NCI-H1930 (cell line): ENCODE measurements around the gene CMIP.

Source experiments
- DNase-seq, 2 experiments: peaks; one replicate each; lab custom pipeline; 2025; lab: John Stamatoyannopoulos, UW

The CMIP gene

GRCh38 chr16:81608523-81609209, 164.1 kb downstream of the CMIP start:
- DNase-seq = no peak

DNA sequence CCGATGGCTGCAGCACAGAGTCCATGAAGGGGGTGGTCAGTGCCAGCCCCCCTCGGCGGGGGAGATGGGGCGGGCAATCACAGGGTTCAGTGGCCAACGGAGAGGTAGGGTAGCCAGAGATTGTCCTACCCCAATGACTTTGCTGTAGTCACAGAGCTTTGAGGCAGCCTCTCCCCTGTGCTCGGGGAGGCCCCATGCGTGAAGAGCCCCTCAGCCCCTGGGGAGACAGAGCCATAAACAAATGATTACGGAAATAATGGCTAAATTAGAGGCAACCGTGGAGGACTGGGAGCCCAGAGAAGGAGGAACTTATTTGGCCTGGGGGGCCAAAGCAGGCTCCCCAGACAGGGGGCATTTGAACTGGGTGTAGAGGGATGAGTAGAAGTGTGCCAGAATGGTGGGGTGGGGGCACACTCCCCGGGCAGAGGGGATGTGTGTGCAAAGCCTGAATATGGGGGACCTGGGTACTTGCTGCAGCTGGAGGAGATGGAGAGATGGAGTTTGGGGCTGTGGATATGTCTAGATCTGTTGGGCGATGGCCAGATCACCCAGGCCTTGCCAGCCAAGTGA, 164.8 kb downstream of the CMIP start:
- no peak for DNase-seq

GRCh38 chr16:81610144-81610842, 165.7 kb downstream of the CMIP start:
- no peak for DNase-seq

GRCh38 chr16:81610936-81611335, 166.3 kb downstream of the CMIP start:
- DNase-seq = no peak

GRCh38 chr16:81611721-81612120, 167.1 kb downstream of the CMIP start:
- DNase-seq = no peak

DNA sequence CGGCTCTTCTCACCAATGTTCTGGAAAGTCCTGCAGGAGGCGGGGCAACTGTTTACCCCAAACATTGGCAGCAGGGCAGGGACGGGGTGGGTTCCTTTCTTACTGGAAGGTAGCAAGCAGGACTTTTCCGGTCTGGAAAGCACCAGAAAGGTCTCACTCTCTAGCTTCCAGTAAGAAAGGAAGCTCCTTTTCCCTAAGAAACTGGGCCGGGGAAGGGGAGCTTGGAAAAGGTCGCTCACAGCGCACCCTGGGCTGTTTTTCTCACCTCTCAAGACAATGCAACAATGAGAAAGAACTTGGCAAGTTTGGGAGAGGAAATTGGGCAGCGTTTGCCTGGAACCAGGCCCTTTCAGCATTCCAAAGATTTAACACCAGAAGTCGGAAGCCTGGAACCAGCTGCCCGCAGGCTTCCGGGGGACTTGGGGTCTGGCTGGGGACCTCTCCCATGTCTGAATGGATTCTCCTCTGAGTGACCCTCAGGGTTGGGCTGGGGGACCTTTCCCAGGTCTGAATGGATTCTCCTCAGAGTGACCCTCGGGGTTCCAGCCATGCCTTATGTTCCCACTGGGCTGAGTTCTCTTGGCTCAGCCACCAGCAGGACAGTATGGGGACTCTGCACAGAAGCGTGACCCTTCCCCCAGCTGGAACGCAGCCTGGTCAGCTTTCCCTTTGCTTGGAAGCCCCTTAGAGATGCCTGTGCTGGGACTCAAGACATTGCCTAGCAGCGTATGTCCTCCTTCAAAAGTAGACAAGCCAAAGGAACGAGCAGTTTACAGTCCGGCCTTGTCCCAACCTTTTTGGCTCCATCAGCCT, 167.9 kb downstream of the CMIP start:
- no peak for DNase-seq

GRCh38 chr16:81614171-81614570, 169.6 kb downstream of the CMIP start:
- DNase-seq = no peak

GRCh38 chr16:81614654-81615359, 170.2 kb downstream of the CMIP start:
- no peak for DNase-seq

DNA sequence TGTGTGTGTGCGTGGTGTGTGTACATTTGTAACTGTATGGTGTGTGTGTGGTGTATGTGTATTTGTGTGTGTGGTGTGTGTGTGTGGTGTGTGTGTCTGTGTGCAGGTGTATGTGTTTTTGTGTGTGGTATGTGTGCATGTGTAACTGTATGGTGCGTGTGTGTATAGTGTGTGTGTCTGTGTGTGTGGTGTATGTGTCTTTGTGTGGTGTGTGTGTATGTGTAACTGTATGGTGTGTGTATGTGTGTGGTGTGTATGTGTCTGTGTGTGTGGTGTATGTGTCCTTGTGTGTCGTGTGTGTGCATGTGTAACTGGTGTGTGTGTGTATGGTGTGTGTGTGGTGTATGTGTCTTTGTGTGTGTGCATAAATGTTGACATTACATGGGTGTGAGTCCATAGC, 170.8 kb downstream of the CMIP start:
- DNase-seq = no peak

GRCh38 chr16:81615833-81616232, 171.2 kb downstream of the CMIP start:
- no peak for DNase-seq

DNA sequence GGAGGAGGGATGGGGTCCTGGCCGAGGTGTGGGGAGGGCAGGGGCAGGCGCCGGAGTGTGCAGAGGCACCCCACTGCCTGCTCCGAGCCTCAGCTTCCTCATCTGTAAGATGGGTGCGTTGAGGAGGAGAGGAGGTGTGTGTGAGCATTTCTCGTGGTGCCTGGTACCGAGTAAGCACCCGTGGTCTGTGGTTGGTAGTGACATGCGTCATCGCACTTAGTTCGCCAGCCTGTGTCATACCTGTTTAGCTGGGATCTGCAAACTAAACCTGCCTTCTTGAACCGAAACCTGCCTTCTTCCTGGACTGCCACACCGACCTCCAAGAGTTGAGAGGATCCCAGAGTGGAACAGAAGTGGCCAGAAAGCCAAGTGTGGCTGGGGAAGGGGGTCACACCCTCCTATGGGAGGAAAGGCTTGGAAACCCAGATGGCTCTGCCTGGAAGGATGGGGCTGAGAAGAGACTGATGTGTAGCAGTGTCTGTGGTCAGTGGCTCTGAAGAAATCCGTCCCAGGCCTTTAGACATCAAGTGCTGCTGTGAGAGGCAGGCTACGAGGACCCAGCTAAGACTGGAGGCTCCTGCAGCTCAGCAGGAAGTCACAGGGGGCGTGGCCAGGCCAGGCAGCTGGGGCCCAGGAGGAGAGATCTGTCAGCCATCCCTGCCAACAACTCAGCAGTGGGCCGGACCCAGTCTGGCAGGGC, 171.9 kb downstream of the CMIP start:
- no peak for DNase-seq

GRCh38 chr16:81617021-81617346, 172.4 kb downstream of the CMIP start:
- no peak for DNase-seq

DNA sequence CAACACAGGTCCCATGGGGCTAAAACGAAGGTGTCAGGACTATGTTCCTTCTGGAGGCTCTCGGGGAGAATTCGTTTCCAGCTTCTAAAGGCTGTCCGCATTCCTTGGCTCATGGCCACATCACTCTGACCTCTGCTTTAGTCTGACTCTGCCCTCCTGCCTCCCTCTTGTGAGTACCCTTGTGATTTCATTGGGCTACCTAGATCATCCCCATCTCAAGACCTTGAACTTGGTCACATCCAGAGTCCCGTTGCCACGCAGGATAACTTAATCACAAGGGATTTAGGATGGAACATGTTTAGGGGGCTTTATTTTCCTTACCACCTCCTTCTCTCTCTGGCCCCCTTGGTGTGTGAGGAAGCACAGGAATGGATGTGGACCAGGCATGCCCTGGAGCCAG, 173.6 kb downstream of the CMIP start:
- no peak for DNase-seq

- no peak for DNase-seq
These were observed 174.1 kb downstream of the CMIP start for GRCh38 chr16:81618661-81619060.

DNA sequence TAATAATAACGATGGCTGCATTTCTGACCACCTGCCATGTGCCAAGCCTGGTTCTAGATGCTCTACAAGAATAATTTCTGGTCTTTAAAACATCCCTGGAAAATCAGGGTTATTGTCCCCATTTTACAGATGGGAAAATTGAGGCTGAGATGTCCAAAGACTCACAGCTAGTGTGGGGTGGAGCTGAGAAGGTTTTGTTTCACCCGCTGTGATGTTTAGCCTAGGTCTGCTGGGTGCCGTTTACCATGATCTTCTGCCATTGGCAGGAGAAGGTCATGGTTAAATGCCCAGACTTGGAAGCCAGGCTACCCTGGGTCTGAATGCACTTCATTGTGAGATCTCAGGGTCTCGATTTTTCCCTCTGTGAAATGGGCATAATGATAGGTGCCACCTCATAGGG, 175.4 kb downstream of the CMIP start:
- no peak for DNase-seq

GRCh38 chr16:81620796-81621195, 176.2 kb downstream of the CMIP start:
- DNase-seq = no peak

DNA sequence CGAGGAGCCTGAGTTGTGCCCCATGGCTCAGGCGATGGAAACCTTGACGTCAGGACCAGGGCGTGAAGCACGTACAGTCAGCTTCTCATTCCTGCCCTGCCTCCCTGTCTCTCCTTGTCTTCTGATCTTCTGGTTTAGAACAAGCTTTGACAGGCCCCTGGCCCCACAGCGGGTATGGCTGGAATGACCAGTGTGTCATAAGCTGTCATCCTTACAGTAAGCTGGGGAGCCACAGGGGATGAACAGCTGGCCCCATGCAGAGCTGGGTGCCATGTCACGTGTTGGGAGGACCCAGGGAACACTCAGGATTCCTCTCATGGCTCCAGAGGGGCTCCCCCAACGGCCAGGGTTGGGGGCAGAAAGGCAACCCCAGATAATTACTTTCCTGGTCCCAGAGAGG, 176.9 kb downstream of the CMIP start:
- no peak for DNase-seq

DNA sequence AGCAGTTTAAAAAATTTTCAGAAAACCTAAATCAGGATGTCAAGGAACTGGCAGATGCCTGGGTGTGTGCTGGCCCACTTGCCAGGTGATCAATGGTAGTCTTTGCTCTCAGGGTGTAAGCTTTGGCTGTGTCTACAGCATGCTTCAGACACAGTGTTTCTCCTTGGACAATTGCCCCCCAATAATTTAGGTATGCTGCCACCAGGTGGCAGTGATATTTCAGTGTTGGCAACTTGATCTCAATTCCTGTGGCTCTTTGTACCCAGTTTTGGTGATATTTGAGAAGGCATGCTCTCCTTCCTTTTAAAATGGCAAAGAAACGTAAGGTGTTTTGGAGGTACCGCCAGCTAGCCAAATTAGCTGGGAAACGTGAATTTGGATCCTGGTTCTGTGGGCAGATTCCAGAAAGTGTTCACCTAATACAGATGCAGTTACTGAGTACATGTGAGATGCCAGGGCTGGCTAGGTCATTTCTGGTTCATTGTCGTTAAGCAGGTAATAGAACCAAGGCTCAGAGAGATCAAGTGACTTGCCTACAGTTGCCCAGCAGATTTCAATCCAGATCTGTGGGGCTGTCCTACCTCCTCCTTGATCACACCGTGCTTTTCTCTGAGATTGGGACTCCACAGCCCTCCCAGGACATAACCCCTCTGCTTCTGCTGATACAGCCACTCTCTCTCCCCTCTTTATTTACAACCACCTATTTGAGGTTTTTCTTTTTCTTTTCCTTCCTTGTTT, 178.9 kb downstream of the CMIP start:
- no peak for DNase-seq

GRCh38 chr16:81624403-81624759, 179.8 kb downstream of the CMIP start:
- DNase-seq = no peak

GRCh38 chr16:81624760-81625543, 180.3 kb downstream of the CMIP start:
- DNase-seq = no peak
